Stimulated activated CD8-positive, alpha-beta memory T cell treated with anti-CD3 and anti-CD28 coated beads, Interleukin-4, amount 100 ng/mL, for 48 hours (primary cell): ENCODE results near the gene MBTD1.
A peak's percentile ranks its signal among the peaks of the same experiment; 100 is the strongest.
"Not testable (repeated sequence)": the region's sequence is repeated elsewhere in the genome, so short reads cannot be mapped to it uniquely, and the experiment has no call there.

Source experiments
- DNase-seq: peaks from one replicate; pipeline ENCODE4 v3.0.0-alpha.2; 2020

Gene MBTD1

GRCh38 chr17:51185763-51186332 lies 74.0 kb downstream of the MBTD1 start:
- no peak for DNase-seq

- no peak for DNase-seq
Observed at GRCh38 chr17:51184124-51184523, 75.7 kb downstream of the MBTD1 start.

GRCh38 chr17:51180486-51180885 lies 79.4 kb downstream of the MBTD1 start:
- DNase-seq, result no peak

GRCh38 chr17:51172030-51172429 lies 87.8 kb downstream of the MBTD1 start:
- not testable (repeated sequence) for DNase-seq

GRCh38 chr17:51170736-51171135 lies 89.1 kb downstream of the MBTD1 start:
- DNase-seq, result no peak

- no peak for DNase-seq
Observed at GRCh38 chr17:51169340-51169739, 90.5 kb downstream of the MBTD1 start.

- DNase-seq, result peak; percentile 84
Observed at GRCh38 chr17:51166987-51167931, 92.6 kb downstream of the MBTD1 start.

- peak; percentile 86 for DNase-seq
Observed at GRCh38 chr17:51166198-51166986, 93.5 kb downstream of the MBTD1 start, which contains the start of gene NME2. TSS of gene NME2 (plus strand) at chr17:51166411. CDS start at chr17:51166831, 420 bp downstream.

- DNase-seq, result no peak
Observed at GRCh38 chr17:51165680-51166197, 94.1 kb downstream of the MBTD1 start.

GRCh38 chr17:51164911-51165679 lies 94.8 kb downstream of the MBTD1 start:
- peak; percentile 22 for DNase-seq

GRCh38 chr17:51161541-51161940 lies 98.3 kb downstream of the MBTD1 start:
- no peak for DNase-seq

GRCh38 chr17:51159604-51160003 lies 100.2 kb downstream of the MBTD1 start:
- DNase-seq, result no peak

- DNase-seq, result no peak
Observed at GRCh38 chr17:51155416-51155815, 104.4 kb downstream of the MBTD1 start.

GRCh38 chr17:51154176-51154575 lies 105.7 kb downstream of the MBTD1 start:
- DNase-seq, result no peak

GRCh38 chr17:51153210-51154072 lies 106.4 kb downstream of the MBTD1 start, which contains the start of gene NME1:
TSS of gene NME1 (plus strand) at chr17:51153559. CDS start at chr17:51155655, 2,096 bp downstream.
- DNase-seq, result peak; percentile 99

GRCh38 chr17:51152766-51153209 lies 107.1 kb downstream of the MBTD1 start:
- DNase-seq, result no peak

- no peak for DNase-seq
Observed at GRCh38 chr17:51150932-51151331, 108.9 kb downstream of the MBTD1 start.

- no peak for DNase-seq
Observed at GRCh38 chr17:51149163-51149562, 110.7 kb downstream of the MBTD1 start.

GRCh38 chr17:51147650-51148049 lies 112.2 kb downstream of the MBTD1 start:
- DNase-seq, result no peak

- no peak for DNase-seq
Observed at GRCh38 chr17:51144266-51145022, 115.4 kb downstream of the MBTD1 start.
